IMR-90 (cell line): Measurements from ENCODE around the gene TRIM66. TPM values are rescaled to one million over a fixed set of nuclear protein-coding genes. Genes with fewer than 3 reads are reported as not detected.

Source experiments
- ATAC-seq: fragments of 200-7000 bp; cut with Tn5 transposase; 2 replicates; pipeline ENCODE4 v1.9.1; 2020; ENCODE audit warnings: low read depth, mild to moderate bottlenecking, moderate library complexity
- BruUV-seq: library from RNA; stranded (reverse); fragments of 400-500 nt; replicated peaks from 2 replicates; lab custom pipeline; 2021; lab: Mats Ljungman, UMichigan
- CTCF ChIA-PET: fragments of 300-600 bp; formaldehyde crosslinking; extraction: SDS; loops from one replicate; lab custom pipeline; 2021; ENCODE audit warnings: antibody characterized with exemption; lab: Yijun Ruan, JAX
- POLR2A ChIA-PET: fragments of 300-600 bp; sonication (Branson Sonifier 250); formaldehyde crosslinking; loops from one replicate; lab custom pipeline; 2022; ENCODE audit warnings: antibody characterized with exemption; ENCODE audit not compliant: unreplicated experiment; lab: Charles Lee
- DNase-seq: peaks from one replicate; pipeline ENCODE4 v3.0.0; 2013
- H2AFZ ChIP-seq: replicated peaks from 2 replicates; pipeline ENCODE3; 2013; ENCODE audit warnings: low read length, mild to moderate bottlenecking; ENCODE audit not compliant: poor library complexity
- H2AK5ac ChIP-seq: 2 replicates; pipeline ENCODE4 v1.6.1; 2013; ENCODE audit warnings: low read depth, low read length, inconsistent platforms
- H2AK9ac ChIP-seq: replicated peaks from 2 replicates; pipeline ENCODE3; 2013; ENCODE audit warnings: mild to moderate bottlenecking, low read depth, low read length, moderate library complexity; ENCODE audit not compliant: poor library complexity
- H2BK120ac ChIP-seq: 2 replicates; pipeline ENCODE4 v1.6.1; 2013; ENCODE audit warnings: low read depth, low read length, inconsistent platforms
- H2BK15ac ChIP-seq: 3 replicates; pipeline ENCODE4 v1.6.1; 2013; ENCODE audit warnings: low read depth, low read length, inconsistent platforms
- H2BK20ac ChIP-seq: 2 replicates; pipeline ENCODE4 v1.6.1; 2013; ENCODE audit warnings: low read depth, mild to moderate bottlenecking, inconsistent platforms, low read length, moderate library complexity
- H2BK5ac ChIP-seq: 2 replicates; pipeline ENCODE4 v1.6.1; 2013; ENCODE audit warnings: mild to moderate bottlenecking, low read depth, low read length, inconsistent platforms; ENCODE audit not compliant: poor library complexity, severe bottlenecking
- H3K14ac ChIP-seq: replicated peaks from 2 replicates; pipeline ENCODE4 v1.6.1; 2013; ENCODE audit warnings: low read depth, low read length, inconsistent platforms
- H3K18ac ChIP-seq: 2 replicates; pipeline ENCODE4 v1.6.1; 2013; ENCODE audit warnings: low read depth, low read length, control low read depth
- H3K23ac ChIP-seq: 2 replicates; pipeline ENCODE4 v1.6.1; 2013; ENCODE audit warnings: low read depth, low read length, inconsistent platforms
- H3K27ac ChIP-seq: 2 replicates; pipeline ENCODE4 v1.5.1; 2013; ENCODE audit warnings: mild to moderate bottlenecking, control low read depth, low read length; ENCODE audit not compliant: insufficient read depth
- H3K27me3 ChIP-seq: 2 replicates; pipeline ENCODE4 v1.6.1; 2013; ENCODE audit warnings: low read length; ENCODE audit not compliant: control insufficient read depth, insufficient read depth
- H3K36me3 ChIP-seq: 2 replicates; pipeline ENCODE4 v1.6.1; 2013; ENCODE audit warnings: low read length, mixed read lengths; ENCODE audit not compliant: control insufficient read depth, insufficient read depth
- H3K4ac ChIP-seq: 2 replicates; pipeline ENCODE4 v1.6.1; 2013; ENCODE audit warnings: low read depth, low read length, inconsistent platforms
- H3K4me1 ChIP-seq: 2 replicates; pipeline ENCODE4 v1.6.1; 2013; ENCODE audit warnings: low read length, mixed read lengths; ENCODE audit not compliant: control insufficient read depth, insufficient read depth
- H3K4me2 ChIP-seq: 2 replicates; pipeline ENCODE4 v1.6.1; 2013; ENCODE audit warnings: low read depth, mild to moderate bottlenecking, control low read depth, low read length, moderate library complexity
- H3K4me3 ChIP-seq: 2 replicates; pipeline ENCODE4 v1.5.1; 2013; ENCODE audit warnings: low read depth, mild to moderate bottlenecking, control low read depth, low read length, moderate library complexity; ENCODE audit not compliant: insufficient read depth
- H3K56ac ChIP-seq: 2 replicates; pipeline ENCODE4 v1.6.1; 2013; ENCODE audit warnings: low read length, inconsistent platforms; ENCODE audit not compliant: insufficient read depth; ENCODE audit errors: extremely low read depth
- H3K79me1 ChIP-seq, 2 experiments: 2 replicates each; pipeline ENCODE4 v1.6.1; 2013; ENCODE audit warnings: low read length in 2 of 2, inconsistent platforms in 1 of 2, low read depth in 1 of 2
- H3K9ac ChIP-seq: 2 replicates; pipeline ENCODE4 v1.6.1; 2013; ENCODE audit warnings: low read depth, low read length, control low read depth
- H3K9me1 ChIP-seq: 2 replicates; pipeline ENCODE4 v1.6.1; 2013; ENCODE audit warnings: low read length, inconsistent platforms; ENCODE audit not compliant: insufficient read depth
- H3K9me3 ChIP-seq: 2 replicates; pipeline ENCODE4 v1.6.1; 2013; ENCODE audit warnings: low read length; ENCODE audit not compliant: control insufficient read depth, insufficient read depth
- H4K20me1 ChIP-seq: 2 replicates; pipeline ENCODE4 v1.6.1; 2013; ENCODE audit warnings: low read length, inconsistent platforms; ENCODE audit not compliant: insufficient read depth
- H4K5ac ChIP-seq: 2 replicates; pipeline ENCODE4 v1.6.1; 2013; ENCODE audit warnings: mild to moderate bottlenecking, low read depth, low read length, control low read depth
- H4K8ac ChIP-seq, 2 experiments: 2 replicates each; pipeline ENCODE4 v1.6.1; 2013; ENCODE audit warnings: low read depth in 2 of 2, low read length in 2 of 2, control low read depth in 1 of 2, inconsistent platforms in 1 of 2
- H4K91ac ChIP-seq: 2 replicates; pipeline ENCODE4 v1.6.1; 2013; ENCODE audit warnings: low read depth, low read length, inconsistent platforms; ENCODE audit not compliant: insufficient read depth
- BHLHE40 ChIP-seq: fragments of 150-350 bp; IDR thresholded peaks from 2 replicates; pipeline ENCODE4 v1.6.1; 2016; ENCODE audit warnings: mild to moderate bottlenecking, low read depth, low read length
- CEBPB ChIP-seq: IDR thresholded peaks from 2 replicates; pipeline ENCODE4 v1.6.1; 2012; ENCODE audit warnings: low read depth, low read length, improper control_type of control experiment
- CHD1 ChIP-seq: IDR thresholded peaks from 2 replicates; pipeline ENCODE4 v1.6.1; 2012; ENCODE audit warnings: low read depth, low read length, improper control_type of control experiment
- ELK1 ChIP-seq: fragments of 150-350 bp; IDR thresholded peaks from 2 replicates; pipeline ENCODE4 v1.6.1; 2016; ENCODE audit warnings: low read depth, mild to moderate bottlenecking, low read length, moderate library complexity, borderline replicate concordance
- FOS ChIP-seq: fragments of 150-350 bp; IDR thresholded peaks from 2 replicates; pipeline ENCODE4 v1.6.1; 2016; ENCODE audit warnings: low read depth, low read length
- MAFK ChIP-seq: IDR thresholded peaks from 2 replicates; pipeline ENCODE4 v1.6.1; 2012; ENCODE audit warnings: low read depth, low read length, improper control_type of control experiment
- MAZ ChIP-seq: IDR thresholded peaks from 2 replicates; pipeline ENCODE4 v1.6.1; 2012; ENCODE audit warnings: low read depth, mild to moderate bottlenecking, low read length, improper control_type of control experiment, moderate library complexity, borderline replicate concordance
- MXI1 ChIP-seq: IDR thresholded peaks from 2 replicates; pipeline ENCODE4 v1.6.1; 2012; ENCODE audit warnings: low read depth, mild to moderate bottlenecking, low read length, moderate library complexity, borderline replicate concordance
- POLR2A ChIP-seq: IDR thresholded peaks from 2 replicates; pipeline ENCODE4 v1.6.1; 2012; ENCODE audit warnings: mild to moderate bottlenecking, low read depth, low read length
- RFX5 ChIP-seq: IDR thresholded peaks from 2 replicates; pipeline ENCODE4 v1.8.0; 2012; ENCODE audit warnings: low read depth, mild to moderate bottlenecking, low read length, moderate library complexity
- SMC3 ChIP-seq: fragments of 150-350 bp; IDR thresholded peaks from 2 replicates; pipeline ENCODE4 v1.6.1; 2016; ENCODE audit warnings: low read depth, mild to moderate bottlenecking, antibody characterized with exemption, low read length, moderate library complexity
- USF2 ChIP-seq: fragments of 150-350 bp; IDR thresholded peaks from 2 replicates; pipeline ENCODE4 v1.6.1; 2017; ENCODE audit warnings: mild to moderate bottlenecking, antibody characterized with exemption, low read length, low read depth
- WGBS, 2 experiments: methylation state at CpG; one replicate each; pipeline versions ENCODE4 v1.1.5 to v1.1.7; 2013; ENCODE audit warnings: missing lambda C conversion rate in 2 of 2; ENCODE audit not compliant: insufficient read length in 1 of 2; ENCODE audit errors: extremely low coverage in 2 of 2; 5-methylcytosine and 5-hydroxymethylcytosine counted together
- dilution Hi-C: fragments of 300-500 bp; cut with HindIII; formaldehyde crosslinking; loops from one replicate; pipeline ENCODE4 v1.14.3; 2018; ENCODE audit warnings: low sequenced_read_pairs; ENCODE audit not compliant: unreplicated experiment
- in situ Hi-C: fragments of 300-500 bp; cut with MboI; formaldehyde crosslinking; loops from 3 replicates; pipeline ENCODE4 v1.14.3; 2019; ENCODE audit warnings: low sequenced_read_pairs, inconsistent platforms, mixed read lengths
- intact Hi-C: fragments of 100-400 bp; cut with micrococcal nuclease; formaldehyde crosslinking; loops from 2 replicates; pipeline ENCODE4 v1.10.0; 2022
- polyA plus RNA-seq, 3 experiments: library from polyadenylated mRNA; depleted of rRNA; stranded (reverse); fragments of >200 nt; gene quantifications; 2 replicates each; pipeline ENCODE4 v1.2.3, GENCODE V29; 2012; ENCODE audit warnings: low replicate concordance in 1 of 3
- total RNA-seq: library from RNA; depleted of rRNA; stranded (reverse); fragments of >200 nt; gene quantifications from 2 replicates; pipeline ENCODE4 v1.2.3, GENCODE V29; 2012

The TRIM66 gene
- total and polyA plus RNA-seq, 2 of the 4 experiments (the other 2 are of a cell fraction), result 4.4 to 5.0 TPM

- no peak for TF ChIP-seq USF2
Observed at GRCh38 chr11:8631395-8632118, 50.9 kb downstream of the TRIM66 start (continued).

- POLR2A ChIA-PET, result no interaction called here
- TF ChIP-seq MAFK, result no peak
- no peak for TF ChIP-seq ELK1
- no peak for TF ChIP-seq FOS
- TF ChIP-seq CEBPB, result no peak
- TF ChIP-seq POLR2A, result no peak
- TF ChIP-seq CHD1, result no peak
- no peak for TF ChIP-seq SMC3
- TF ChIP-seq BHLHE40, result no peak
- TF ChIP-seq MXI1, result no peak
- no peak for TF ChIP-seq USF2
- no peak for TF ChIP-seq MAZ
- no peak for TF ChIP-seq RFX5
Observed at GRCh38 chr11:8624698-8625097, 57.8 kb downstream of the TRIM66 start.

More at GRCh38 chr11:8624698-8625097, 57.8 kb downstream of the TRIM66 start:
- DNase-seq, result no peak
- Histone ChIP-seq H3K36me3 (peaks cover 33% of the 10 kb centered on the region), H3K23ac (no peak overlapping the region), H4K5ac (no peak overlapping the region), H3K4me2 (no peak overlapping the region), H3K14ac (no peak overlapping the region), H2BK120ac (no peak overlapping the region), H3K4ac (no peak overlapping the region), H3K9me1 (peaks cover 3% of the 10 kb centered on the region; the same call in 1 of the 2 replicates), H2AFZ (no peak overlapping the region), H3K9me3 (no peaks in the 10 kb centered on the region), H3K27ac (no peak overlapping the region), H3K4me3 (no peak overlapping the region), H4K20me1 (no peaks in the 10 kb centered on the region), H3K27me3 (no peaks in the 10 kb centered on the region), H4K91ac (no peak overlapping the region), H2BK20ac (no peak overlapping the region), H2BK15ac (no peak overlapping the region), H3K79me1 (no peaks in the 10 kb centered on the region), H4K8ac (no peak overlapping the region), H3K4me1 (no peaks in the 10 kb centered on the region), H3K18ac (no peak overlapping the region), H2AK9ac (no peak overlapping the region), H2AK5ac (no peak overlapping the region), H3K9ac (no peak overlapping the region), H2BK5ac (no peak overlapping the region), H3K56ac (no peak overlapping the region)
- 92% methylated on average over 2 of the region's 2 CpGs; no CpG with 5 or more reads in 1 of the 2 experiments for WGBS, 2 experiments
- BruUV-seq, result no TSS peak
- CTCF ChIA-PET, result no interaction called here
- no peak for ATAC-seq
- intact Hi-C loops, result no loop called here
- dilution Hi-C loops, result no loop called here
- in situ Hi-C loops, result no loop called here
